Activated CD4-positive, alpha-beta T cell treated with anti-CD3 and anti-CD28 coated beads for 24 hours (primary cell): Measurements from ENCODE around the gene CILP.

Experiments used
- DNase-seq, 2 donors: peaks; one replicate each; pipeline ENCODE4 v3.0.0-alpha.2; 2020; ENCODE audit warnings: low read depth in 2 of 2

Gene CILP

GRCh38 chr15:65146438-65146837 is 64.8 kb downstream of the CILP start:
- no peak for DNase-seq
